Activated CD4-positive, CD25-positive, alpha-beta regulatory T cell treated with anti-CD3 and anti-CD28 coated beads, Interleukin-2, amount 50 U/mL, for 72 hours (primary cell): ENCODE results near the gene APBA2.
"Not testable (repeated sequence)": the region's sequence is repeated elsewhere in the genome, so short reads cannot be mapped to it uniquely, and the experiment has no call there.

ENCODE experiments used
- DNase-seq: peaks from one replicate; pipeline ENCODE4 v3.0.0; 2021

APBA2 gene

DNA sequence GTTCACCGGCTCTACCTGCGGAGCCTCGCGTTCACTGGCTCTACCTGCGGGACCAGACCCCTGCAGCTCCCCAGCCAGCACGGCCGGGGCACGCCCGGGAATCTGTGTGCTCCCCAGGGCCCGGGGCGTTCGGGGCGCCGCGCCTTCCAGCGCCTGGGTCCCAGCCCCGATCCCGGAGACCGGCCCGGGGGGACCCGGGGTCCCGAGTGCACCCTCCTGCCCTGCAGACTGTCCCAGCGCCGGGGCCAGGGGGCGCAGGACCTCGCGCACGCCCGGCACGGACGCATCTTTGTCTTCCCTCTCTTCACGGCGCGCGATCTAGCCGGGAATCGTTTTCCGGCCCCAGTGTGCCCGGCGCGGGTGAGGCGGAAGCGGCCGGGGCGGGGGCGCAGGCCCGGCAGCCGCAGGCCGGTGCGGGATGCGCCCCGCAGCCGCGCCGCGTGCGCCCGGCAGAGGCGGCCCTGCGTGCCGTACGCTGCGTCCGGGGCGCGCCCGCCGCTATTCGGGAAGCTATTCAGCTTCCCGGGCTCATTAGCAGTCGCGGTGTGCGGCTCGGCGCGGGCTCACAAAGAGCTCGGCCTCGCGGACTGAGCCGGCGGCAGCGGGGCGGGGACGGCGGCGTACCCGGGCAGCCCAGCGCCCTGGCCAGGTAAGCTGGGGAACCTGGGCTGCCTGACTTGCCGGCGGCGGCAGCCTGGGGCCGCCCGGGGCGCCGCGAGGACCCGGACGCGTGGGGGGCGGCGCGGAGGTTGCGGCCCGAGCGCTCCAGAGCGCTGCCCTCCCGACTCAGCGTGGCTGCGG lies at the start of gene APBA2:
APBA2 (plus strand) TSS at position 345 of the 801 bp plus-strand sequence. CDS start 167,911 bp downstream, outside the sequence.
- DNase-seq: peak; percentile 46

GRCh38 chr15:28840285-28840684 lies 45.5 kb upstream of the APBA2 start:
- not testable (repeated sequence) for DNase-seq

DNA sequence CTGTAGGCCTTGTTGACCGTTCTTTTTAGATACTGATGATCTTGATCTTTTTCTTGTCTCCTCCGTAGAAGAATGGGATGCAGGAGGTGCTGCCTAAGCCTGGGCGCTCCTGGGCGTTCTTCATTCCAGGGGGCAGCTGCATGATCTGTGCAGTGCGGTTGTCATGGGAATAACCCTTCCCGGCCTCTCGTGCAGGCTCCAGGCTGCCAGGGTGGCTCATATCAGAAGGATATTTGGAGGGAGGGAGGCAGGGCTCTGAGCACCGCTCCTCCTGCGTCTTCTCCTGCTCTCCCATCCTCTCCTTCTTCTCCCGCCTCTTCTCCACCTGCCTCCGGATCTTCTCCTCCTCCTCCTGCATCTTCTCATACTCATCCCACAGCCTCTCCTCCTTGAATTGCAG lies 43.6 kb upstream of the APBA2 start:
- not testable (repeated sequence) for DNase-seq

- DNase-seq: not testable (repeated sequence)
Observed at GRCh38 chr15:28843520-28843919, 42.3 kb upstream of the APBA2 start.

- DNase-seq: not testable (repeated sequence)
Observed at GRCh38 chr15:28844147-28844546, 41.6 kb upstream of the APBA2 start.

- not testable (repeated sequence) for DNase-seq
Observed at GRCh38 chr15:28847247-28847646, 38.5 kb upstream of the APBA2 start.

GRCh38 chr15:28847959-28848358 lies 37.8 kb upstream of the APBA2 start:
- DNase-seq: not testable (repeated sequence)

DNA sequence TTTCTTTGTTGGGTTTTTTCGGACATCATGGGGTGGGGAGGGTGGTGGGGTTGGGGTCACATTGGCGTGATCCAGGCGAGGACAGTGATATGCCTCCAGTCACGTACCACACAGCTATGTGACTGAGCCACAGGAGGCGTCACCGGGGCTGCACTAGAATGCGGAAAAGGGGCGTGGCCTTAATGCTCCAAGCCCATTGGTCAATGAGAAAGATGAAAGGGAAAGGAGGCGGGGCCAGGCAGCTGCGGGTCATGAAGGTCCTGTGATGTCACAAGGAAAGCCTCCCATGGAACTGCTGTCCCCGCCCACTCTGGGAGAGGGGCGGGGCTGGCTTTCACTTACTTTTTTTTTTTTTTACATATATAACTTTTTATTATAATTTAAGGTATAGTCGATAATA lies 37.3 kb upstream of the APBA2 start, which contains the start of gene GOLGA6L7:
GOLGA6L7 (minus strand) TSS at position 124 of the 400 bp plus-strand sequence; CDS start at position 29, 95 bp downstream.
- DNase-seq: not testable (repeated sequence)

- not testable (repeated sequence) for DNase-seq
Observed at GRCh38 chr15:28849271-28849670, 36.5 kb upstream of the APBA2 start.

GRCh38 chr15:28849766-28850165 lies 36.0 kb upstream of the APBA2 start:
- not testable (repeated sequence) for DNase-seq

GRCh38 chr15:28853654-28854053 lies 32.1 kb upstream of the APBA2 start:
- DNase-seq: not testable (repeated sequence)

GRCh38 chr15:28854578-28854977 lies 31.2 kb upstream of the APBA2 start:
- DNase-seq: not testable (repeated sequence)

- DNase-seq: no peak
Observed at GRCh38 chr15:28861031-28861534, 24.7 kb upstream of the APBA2 start.

DNA sequence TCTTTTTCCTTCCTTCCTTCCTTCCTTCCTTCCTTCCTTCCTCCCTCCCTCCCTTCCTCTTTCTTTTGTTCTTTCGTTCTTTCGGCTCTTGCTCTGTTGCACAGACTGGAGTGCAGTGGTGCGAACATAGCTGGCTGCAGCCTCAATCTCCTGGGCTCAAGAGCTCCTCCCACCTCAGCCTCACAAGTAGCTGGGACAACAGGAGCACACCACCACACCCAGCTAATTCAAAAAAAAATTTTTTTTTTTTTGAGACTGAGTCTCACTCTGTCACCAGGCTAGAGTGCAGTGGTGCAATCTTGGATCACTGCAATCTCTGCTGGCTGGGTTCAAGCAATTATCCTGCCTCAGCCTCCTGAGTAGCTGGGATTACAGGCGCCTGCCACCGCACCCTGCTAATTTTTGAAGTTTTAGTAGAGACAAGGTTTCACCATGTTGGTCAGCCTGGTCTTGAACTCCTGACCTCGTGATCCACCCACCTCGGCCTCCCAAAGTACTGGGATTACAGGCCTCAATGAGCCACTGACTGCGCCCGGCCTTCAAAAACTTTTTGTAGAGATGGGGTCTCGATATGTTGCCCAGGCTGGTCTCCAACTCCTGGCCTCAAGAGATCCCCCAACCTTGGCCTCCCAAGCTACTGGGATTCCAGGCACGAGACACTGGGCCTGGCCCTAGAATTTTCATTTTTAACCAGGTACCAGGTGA lies 24.0 kb upstream of the APBA2 start:
- DNase-seq: not testable (repeated sequence)

DNA sequence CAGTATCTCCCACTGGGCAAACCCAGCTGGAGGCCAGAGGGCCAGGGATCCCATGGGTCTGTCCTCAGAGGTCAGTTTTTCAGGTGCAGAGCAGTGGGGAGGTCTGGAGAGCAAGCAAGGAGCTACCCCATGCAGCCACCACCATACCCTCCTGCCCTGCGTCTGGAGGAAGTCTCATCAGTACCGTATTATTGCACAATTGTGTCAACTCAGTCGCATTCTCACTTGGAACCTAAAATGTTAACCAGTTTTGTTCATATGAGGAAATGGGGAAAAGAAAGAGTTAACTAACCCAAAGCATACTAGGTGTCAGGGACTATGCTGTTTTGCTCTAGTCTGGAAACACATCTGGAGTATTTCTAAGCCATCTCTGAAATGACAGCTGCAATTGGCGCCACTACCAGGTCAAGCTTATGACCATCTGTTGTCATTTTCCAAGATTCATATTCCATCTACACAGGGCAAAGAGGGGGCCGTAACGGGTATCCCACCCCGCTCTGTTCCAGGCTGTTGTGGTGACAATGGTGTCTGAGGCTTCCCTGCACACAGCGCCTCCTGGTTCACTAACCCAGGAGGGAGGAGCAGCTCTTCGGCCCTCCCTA lies 16.9 kb upstream of the APBA2 start:
- DNase-seq: no peak

DNA sequence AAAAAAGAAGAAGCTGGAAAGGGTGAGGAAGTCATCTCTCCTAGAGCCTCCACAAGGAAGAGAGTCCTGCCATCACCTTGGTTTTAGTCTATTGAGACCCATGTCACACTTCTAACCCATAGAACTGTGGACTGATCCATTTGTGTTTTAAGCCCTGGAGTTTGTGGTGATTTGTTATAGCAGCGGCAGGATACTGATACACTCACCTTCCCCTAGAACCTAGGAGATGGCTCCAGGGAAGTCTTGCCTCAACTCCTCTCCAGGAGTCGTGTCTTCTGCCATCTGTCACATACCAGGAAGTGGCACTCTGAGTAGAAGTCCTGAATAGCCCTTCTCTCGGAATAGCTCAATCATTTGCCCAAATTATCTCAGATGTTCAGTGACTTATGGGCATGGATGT lies 14.6 kb upstream of the APBA2 start:
- no peak for DNase-seq

GRCh38 chr15:28873006-28873405 lies 12.8 kb upstream of the APBA2 start:
- DNase-seq: no peak

DNA sequence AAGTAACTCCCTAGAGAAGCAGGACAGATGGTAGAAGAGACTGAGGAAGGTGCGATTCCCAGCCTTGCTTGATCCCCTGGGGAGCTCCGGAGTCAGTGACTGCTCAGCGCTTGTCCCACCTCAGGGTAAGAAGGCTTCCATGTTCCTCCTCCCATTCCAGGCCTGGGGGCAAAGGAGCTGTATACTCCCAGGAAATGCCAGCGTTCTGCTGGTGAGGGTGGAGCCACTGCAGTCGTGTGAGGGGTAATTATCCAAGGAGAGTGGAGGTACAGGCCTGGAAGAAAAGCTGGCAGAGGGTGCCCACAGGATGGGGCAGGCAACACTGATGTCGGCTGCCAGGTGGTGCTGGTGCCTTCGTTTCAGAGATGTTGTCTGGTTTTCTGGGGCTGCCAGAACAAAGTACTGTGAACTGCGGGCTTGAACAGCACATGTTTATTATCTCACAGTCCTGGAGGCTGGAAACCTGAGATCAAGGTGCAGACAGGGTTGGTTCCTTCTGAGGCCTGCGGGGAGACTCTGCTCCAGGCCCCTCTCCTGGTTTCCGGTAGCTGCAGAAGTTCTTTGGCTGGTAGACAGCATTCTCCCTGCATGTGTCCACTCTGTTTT lies 12.1 kb upstream of the APBA2 start:
- DNase-seq: no peak

DNA sequence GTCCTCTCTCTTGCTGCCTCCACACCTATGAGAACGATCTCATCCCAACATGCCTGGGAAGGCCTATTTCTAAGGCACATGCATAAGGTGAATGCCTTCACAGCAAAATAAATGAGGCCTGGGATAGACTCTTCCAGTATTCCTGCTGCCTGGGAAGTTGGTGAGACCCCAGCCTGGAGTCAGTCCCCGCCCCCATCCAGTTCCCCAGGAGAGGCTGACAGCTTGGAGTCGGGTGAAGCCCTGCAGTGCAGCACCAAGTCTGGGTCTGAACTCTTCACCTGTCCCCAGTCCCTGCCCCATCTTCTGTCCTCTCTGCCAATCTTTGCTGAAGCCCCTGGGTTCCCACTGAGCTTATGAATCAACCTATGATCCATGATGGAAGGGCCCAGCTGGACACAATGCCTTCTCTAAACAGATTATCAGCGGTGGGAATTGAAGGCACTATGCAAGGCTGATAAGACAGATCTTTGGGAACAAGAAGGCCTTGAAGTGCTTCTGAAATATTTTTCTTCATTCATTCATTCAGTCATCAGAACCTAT lies 10.2 kb upstream of the APBA2 start:
- DNase-seq: no peak

GRCh38 chr15:28876131-28876844 lies 9.5 kb upstream of the APBA2 start:
- DNase-seq: no peak

- DNase-seq: no peak
Observed at GRCh38 chr15:28876845-28877185, 9.0 kb upstream of the APBA2 start.

- DNase-seq: no peak
Observed at GRCh38 chr15:28878209-28878608, 7.6 kb upstream of the APBA2 start.
